ENCODE measurements around the gene PCYOX1L. TPM values are rescaled to one million over a fixed set of nuclear protein-coding genes. Genes with fewer than 3 reads are reported as not detected.

PCYOX1L gene
- total RNA-seq, 4 donors from 2014 or later, result 2.5 to 4.7 (median 3.8) TPM

DNA sequence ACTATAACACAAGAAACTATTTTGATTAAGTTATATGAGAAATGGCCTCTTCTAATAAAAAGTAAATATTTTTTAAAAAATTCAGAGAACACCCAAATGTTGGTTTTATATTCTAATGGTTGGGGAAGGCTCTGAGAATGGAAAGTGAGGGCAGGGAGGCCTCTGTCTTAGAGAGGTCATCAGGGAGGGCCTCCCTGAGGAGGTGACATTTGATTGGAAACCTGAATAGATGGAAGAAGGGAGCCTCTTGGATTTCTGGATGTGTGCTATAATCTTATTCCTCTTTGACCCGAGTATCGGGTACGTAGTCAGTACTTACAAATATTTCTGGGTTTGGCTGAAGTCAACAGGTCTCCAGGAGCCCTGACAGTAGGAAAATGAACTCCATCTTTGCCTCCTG is 38.7 kb upstream of the PCYOX1L start:
- peaks cover 0 to 35% of the 10 kb centered on the region in 2 donors for H3K36me3 ChIP-seq
- no peak overlapping the region for H3K4me3 ChIP-seq
- ATAC-seq, result no peak
- H3K27me3 ChIP-seq, result no peaks in the 10 kb centered on the region
- peaks cover 0 to 26% (median 11%) of the 10 kb centered on the region in 3 donors for H3K4me1 ChIP-seq
- no peaks in the 10 kb centered on the region for H3K9me3 ChIP-seq
- WGBS, 2 donors (ENCODE audit: low coverage in 1 of 2), result 95 to 96% methylated on average over 3 of the region's 3 CpGs
- no peak for TF ChIP-seq EP300 (IDR thresholded peaks at IDR 0.05)
- TF ChIP-seq, protein P1, sequence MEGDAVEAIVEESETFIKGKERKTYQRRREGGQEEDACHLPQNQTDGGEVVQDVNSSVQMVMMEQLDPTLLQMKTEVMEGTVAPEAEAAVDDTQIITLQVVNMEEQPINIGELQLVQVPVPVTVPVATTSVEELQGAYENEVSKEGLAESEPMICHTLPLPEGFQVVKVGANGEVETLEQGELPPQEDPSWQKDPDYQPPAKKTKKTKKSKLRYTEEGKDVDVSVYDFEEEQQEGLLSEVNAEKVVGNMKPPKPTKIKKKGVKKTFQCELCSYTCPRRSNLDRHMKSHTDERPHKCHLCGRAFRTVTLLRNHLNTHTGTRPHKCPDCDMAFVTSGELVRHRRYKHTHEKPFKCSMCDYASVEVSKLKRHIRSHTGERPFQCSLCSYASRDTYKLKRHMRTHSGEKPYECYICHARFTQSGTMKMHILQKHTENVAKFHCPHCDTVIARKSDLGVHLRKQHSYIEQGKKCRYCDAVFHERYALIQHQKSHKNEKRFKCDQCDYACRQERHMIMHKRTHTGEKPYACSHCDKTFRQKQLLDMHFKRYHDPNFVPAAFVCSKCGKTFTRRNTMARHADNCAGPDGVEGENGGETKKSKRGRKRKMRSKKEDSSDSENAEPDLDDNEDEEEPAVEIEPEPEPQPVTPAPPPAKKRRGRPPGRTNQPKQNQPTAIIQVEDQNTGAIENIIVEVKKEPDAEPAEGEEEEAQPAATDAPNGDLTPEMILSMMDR (IDR thresholded peaks at IDR 0.05), result no peak
- no peak for TF ChIP-seq POLR2A (IDR thresholded peaks at IDR 0.05)
- TF ChIP-seq POLR2AphosphoS5 (IDR thresholded peaks at IDR 0.05), result no peak
- peak overlapping the region in 2 of 4 donors; percentile 4 to 15 for H3K27ac ChIP-seq

DNA sequence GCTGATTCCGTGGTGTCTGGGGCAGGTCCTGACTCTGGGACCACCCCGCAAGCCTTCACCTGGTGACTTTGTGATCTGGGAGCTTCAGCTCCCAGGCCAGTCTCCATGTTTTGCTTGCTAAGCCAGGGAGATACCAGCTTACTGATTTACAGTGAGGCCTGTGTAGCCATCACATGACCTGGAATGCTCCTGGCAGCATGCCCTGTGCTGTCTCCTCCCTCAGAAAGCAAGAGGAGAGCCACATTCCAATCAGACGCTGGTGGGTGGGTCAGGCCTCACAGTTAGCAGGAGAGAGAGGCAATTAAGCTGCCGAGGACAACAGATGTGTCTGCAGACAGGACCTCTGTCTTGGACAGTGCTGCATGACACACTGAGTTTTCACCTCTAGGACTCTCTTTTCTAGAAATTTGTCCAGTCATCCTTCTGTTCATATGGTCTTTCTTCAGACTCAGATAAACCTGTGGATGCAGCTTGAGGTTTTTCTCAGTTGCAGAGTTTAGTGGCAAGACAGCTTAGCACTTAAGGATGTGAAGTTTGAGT is 37.0 kb upstream of the PCYOX1L start:
- WGBS, 2 donors (ENCODE audit: low coverage in 1 of 2), result 0 to 10% methylated on average over 2 of the region's 4 CpGs
- peaks cover 0 to 43% of the 10 kb centered on the region in 2 donors for H3K36me3 ChIP-seq
- H3K27ac ChIP-seq, result peak overlapping the region in 3 of 4 donors; percentile 68 to 77 (median 74)
- TF ChIP-seq, protein P1 (IDR thresholded peaks at IDR 0.05), result no peak
- no peak for TF ChIP-seq EP300 (IDR thresholded peaks at IDR 0.05)
- peak; percentile 13 for TF ChIP-seq POLR2AphosphoS5 (IDR thresholded peaks at IDR 0.05)
- TF ChIP-seq POLR2A (IDR thresholded peaks at IDR 0.05), result no peak
- no peaks in the 10 kb centered on the region for H3K9me3 ChIP-seq
- no peak overlapping the region for H3K4me3 ChIP-seq
- peaks cover 0 to 26% (median 11%) of the 10 kb centered on the region in 3 donors for H3K4me1 ChIP-seq
- peak; percentile 77 for ATAC-seq
- no peaks in the 10 kb centered on the region for H3K27me3 ChIP-seq

DNA sequence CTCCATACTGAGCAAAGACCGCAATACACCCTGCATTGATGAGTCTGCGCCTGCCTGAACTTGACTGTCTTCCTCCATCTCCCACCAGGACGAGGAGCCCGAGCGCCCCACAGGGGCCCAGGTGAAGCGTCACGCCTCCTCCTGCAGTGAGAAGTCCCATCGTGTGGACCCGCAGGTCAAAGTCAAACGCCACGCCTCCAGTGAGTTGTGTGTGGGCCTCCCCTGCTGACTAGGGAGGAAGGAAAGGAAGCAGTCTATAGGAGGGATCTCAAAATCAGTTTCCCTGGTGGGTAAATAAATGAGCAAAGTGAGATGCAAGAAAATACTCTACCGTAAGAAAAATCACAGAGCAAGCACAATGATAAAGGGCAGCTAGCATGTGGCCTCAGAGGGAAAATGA is 35.3 kb upstream of the PCYOX1L start:
- H3K27me3 ChIP-seq, result no peaks in the 10 kb centered on the region
- no peak overlapping the region for H3K4me3 ChIP-seq
- peaks cover 0 to 19% (median 11%) of the 10 kb centered on the region in 3 donors for H3K4me1 ChIP-seq
- no peaks in the 10 kb centered on the region for H3K9me3 ChIP-seq
- H3K36me3 ChIP-seq, result peaks cover 0 to 41% of the 10 kb centered on the region in 2 donors
- peak overlapping the region in 3 of 4 donors; percentile 8 to 27 (median 14) for H3K27ac ChIP-seq
- 77 to 100% methylated on average over 1 to 4 of the region's 12 CpGs for WGBS, 2 donors (ENCODE audit: low coverage in 1 of 2)
- no peak for ATAC-seq
- no peak for TF ChIP-seq EP300 (IDR thresholded peaks at IDR 0.05)
- TF ChIP-seq POLR2A (IDR thresholded peaks at IDR 0.05), result no peak
- TF ChIP-seq POLR2AphosphoS5 (IDR thresholded peaks at IDR 0.05), result no peak
- TF ChIP-seq, protein P1 (IDR thresholded peaks at IDR 0.05), result no peak

DNA sequence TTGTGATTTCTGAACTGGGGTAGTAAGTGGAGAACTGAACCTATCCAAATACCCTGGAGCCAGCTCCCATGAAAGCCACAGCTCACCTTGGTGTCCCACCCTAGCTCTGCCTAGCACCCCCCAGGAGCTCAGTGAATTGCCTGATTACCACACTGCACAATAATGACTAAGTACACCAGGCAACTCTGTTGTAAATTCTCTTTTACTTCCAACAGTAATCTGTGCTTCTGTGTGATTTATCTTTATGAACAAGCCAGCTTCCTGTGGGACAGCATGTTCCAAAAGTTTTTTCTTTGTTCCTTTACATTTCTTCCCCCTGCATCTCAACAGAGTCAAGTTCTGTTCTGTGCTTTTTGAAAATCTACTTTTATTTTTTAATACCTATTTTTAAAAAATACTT is 34.6 kb upstream of the PCYOX1L start:
- H3K27ac ChIP-seq, result peak overlapping the region in 3 of 4 donors; percentile 8 to 27 (median 14)
- H3K36me3 ChIP-seq, result peaks cover 0 to 44% of the 10 kb centered on the region in 2 donors
- no peaks in the 10 kb centered on the region for H3K9me3 ChIP-seq
- H3K27me3 ChIP-seq, result no peaks in the 10 kb centered on the region
- peak; percentile 31 for ATAC-seq
- H3K4me1 ChIP-seq, result peaks cover 0 to 17% (median 11%) of the 10 kb centered on the region in 3 donors
- H3K4me3 ChIP-seq, result no peak overlapping the region
- no peak for TF ChIP-seq EP300 (IDR thresholded peaks at IDR 0.05)
- no peak for TF ChIP-seq POLR2A (IDR thresholded peaks at IDR 0.05)
- TF ChIP-seq, protein P1 (IDR thresholded peaks at IDR 0.05), result no peak
- no peak for TF ChIP-seq POLR2AphosphoS5 (IDR thresholded peaks at IDR 0.05)

DNA sequence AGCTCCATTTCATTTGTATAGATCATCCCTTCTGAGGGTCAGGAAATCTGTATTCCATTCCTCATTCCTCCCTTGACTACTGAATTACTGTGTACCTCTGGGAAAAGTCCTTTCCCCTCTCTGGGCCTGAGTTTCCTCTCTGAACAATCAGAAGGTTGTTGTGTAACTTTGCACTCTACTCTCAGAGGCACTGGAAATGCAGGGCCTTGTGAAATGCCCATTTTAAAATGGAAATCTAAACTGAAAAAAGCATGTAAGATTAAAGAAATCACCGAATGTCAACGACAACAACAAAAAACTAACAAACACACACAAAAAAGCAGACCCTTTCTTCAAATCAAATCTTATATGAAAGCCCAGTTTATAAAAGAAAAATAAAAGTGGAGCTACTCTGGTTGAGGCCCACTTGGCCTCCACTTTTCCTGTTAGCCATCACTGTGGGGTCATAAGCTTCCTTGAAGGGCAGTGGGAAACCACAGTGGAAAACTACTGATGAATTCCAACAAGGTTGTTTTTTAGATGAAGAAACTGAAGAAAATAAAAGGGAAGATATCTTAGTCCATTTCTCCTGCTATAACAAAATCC is 34.1 kb upstream of the PCYOX1L start:
- no peak overlapping the region for H3K4me3 ChIP-seq
- 77% methylated on average over 2 of the region's 2 CpGs; no CpG with 5 or more reads in 1 of the 2 donors for WGBS, 2 donors (ENCODE audit: low coverage in 1 of 2)
- TF ChIP-seq POLR2AphosphoS5 (IDR thresholded peaks at IDR 0.05), result no peak
- TF ChIP-seq, protein P1 (IDR thresholded peaks at IDR 0.05), result no peak
- H3K9me3 ChIP-seq, result no peaks in the 10 kb centered on the region
- no peaks in the 10 kb centered on the region for H3K27me3 ChIP-seq
- peaks cover 0 to 17% (median 11%) of the 10 kb centered on the region in 3 donors for H3K4me1 ChIP-seq
- H3K27ac ChIP-seq, result no peak overlapping the region
- no peak for ATAC-seq
- peaks cover 0 to 46% of the 10 kb centered on the region in 2 donors for H3K36me3 ChIP-seq
